ENCODE measurements around the gene ARFIP2. TPM values are rescaled to one million over a fixed set of nuclear protein-coding genes. Genes with fewer than 3 reads are reported as not detected.
A peak's percentile ranks its signal among the peaks of the same experiment; 100 is the strongest.
"Not testable (repeated sequence)": the region's sequence is repeated elsewhere in the genome, so short reads cannot be mapped to it uniquely, and the experiment has no call there.

ARFIP2 gene
- total and polyA plus RNA-seq, 2 donors (not counting 3 experiments of a cell fraction or from before 2014, with no cell fraction given): 48.4 to 62.9 TPM

GRCh38 chr11:6523253-6523652 is 42.1 kb upstream of the ARFIP2 start:
- Histone ChIP-seq H4K20me1 (replicated peaks; ENCODE audit: control insufficient read depth, extremely low read depth, insufficient read depth, low read length) (no peaks in the 10 kb centered on the region), H3K4me2 (ENCODE audit: insufficient read depth, low read length) (peak overlapping the region; percentile 39), H3K4me3 (replicated peaks in 1 of 3; ENCODE audit: insufficient read depth in 1 of 3, low read depth in 1 of 3, low read length in 3 of 3) (no peak overlapping the region), H3K27me3 (ENCODE audit: control insufficient read depth in 2 of 2, insufficient read depth in 2 of 2, low read length in 2 of 2) (no peaks in the 10 kb centered on the region), H3K9me3 (replicated peaks; ENCODE audit: control insufficient read depth, insufficient read depth, low read length) (no peaks in the 10 kb centered on the region), H3K79me2 (ENCODE audit: control insufficient read depth, insufficient read depth, low read length) (no peaks in the 10 kb centered on the region), H2AFZ (ENCODE audit: low read depth, low read length) (no peak overlapping the region), H3K27ac (ENCODE audit: insufficient read depth, low read depth, low read length) (no peak overlapping the region), H3K9me1 (replicated peaks; ENCODE audit: control insufficient read depth, extremely low read depth, insufficient read depth, low read length) (no peaks in the 10 kb centered on the region), H3K4me1 (ENCODE audit: control insufficient read depth, extremely low read depth, insufficient read depth, low read length) (peaks cover 10% of the 10 kb centered on the region), H3K9ac (replicated peaks; ENCODE audit: extremely low read depth, insufficient read depth, low read length) (no peak overlapping the region), H3K36me3 (ENCODE audit: control insufficient read depth in 2 of 2, extremely low read depth in 1 of 2, insufficient read depth in 2 of 2, low read length in 2 of 2) (no peaks in the 10 kb centered on the region)
- TF ChIP-seq POLR2AphosphoS5 (IDR thresholded peaks at IDR 0.05; ENCODE audit: insufficient read depth, low read depth, low read length) (no peak), CTCF (IDR thresholded peaks at IDR 0.05; ENCODE audit: extremely low read depth in 1 of 2, insufficient read depth in 1 of 2, low read depth in 1 of 2, low read length in 2 of 2) (no peak), MYC (IDR thresholded peaks at IDR 0.05; ENCODE audit: low read depth, low read length) (no peak), POLR2A (IDR thresholded peaks at IDR 0.05; ENCODE audit: low read depth, low read length) (no peak), FOS (IDR thresholded peaks at IDR 0.05; ENCODE audit: borderline replicate concordance, insufficient read depth, low read length) (peak; percentile 64), GATA2 (IDR thresholded peaks at IDR 0.05; ENCODE audit: insufficient read depth, insufficient read length, low read depth, low read length) (peak; percentile 55), JUN (IDR thresholded peaks at IDR 0.05; ENCODE audit: borderline replicate concordance, insufficient read depth, insufficient read length, low read depth) (peak; percentile 79), EZH2 (IDR thresholded peaks at IDR 0.05; ENCODE audit: borderline replicate concordance, low read depth, low read length, severe bottlenecking) (no peak)
- TF ChIP-seq, protein P1, sequence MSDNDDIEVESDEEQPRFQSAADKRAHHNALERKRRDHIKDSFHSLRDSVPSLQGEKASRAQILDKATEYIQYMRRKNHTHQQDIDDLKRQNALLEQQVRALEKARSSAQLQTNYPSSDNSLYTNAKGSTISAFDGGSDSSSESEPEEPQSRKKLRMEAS (IDR thresholded peaks at IDR 0.05; ENCODE audit: insufficient read depth, insufficient read length): no peak
- FAIRE-seq: peak; percentile 62
- ChIA-PET POLR2A (no interaction called here), CTCF (interaction anchor here (1.0 to 2.9 kb wide), 7 partner anchors 8 to 235 kb away, joined by 3 to 17 read pairs (median 8); no protein-coding TSS in a partner anchor)
- BruUV-seq (replicated peaks): no TSS peak
- DNase-seq (ENCODE audit: low read depth, low spot score): peak; percentile 53
- dilution Hi-C loops (cut with MboI; ENCODE audit: extremely low pct_ligation_motif_present, low sequenced_read_pairs): no loop called here
- intact Hi-C loops (cut with micrococcal nuclease): loop anchor here (2.0 kb wide), 1 partner anchor 160 kb away; the partner anchor contains the start of gene MRPL17

DNA sequence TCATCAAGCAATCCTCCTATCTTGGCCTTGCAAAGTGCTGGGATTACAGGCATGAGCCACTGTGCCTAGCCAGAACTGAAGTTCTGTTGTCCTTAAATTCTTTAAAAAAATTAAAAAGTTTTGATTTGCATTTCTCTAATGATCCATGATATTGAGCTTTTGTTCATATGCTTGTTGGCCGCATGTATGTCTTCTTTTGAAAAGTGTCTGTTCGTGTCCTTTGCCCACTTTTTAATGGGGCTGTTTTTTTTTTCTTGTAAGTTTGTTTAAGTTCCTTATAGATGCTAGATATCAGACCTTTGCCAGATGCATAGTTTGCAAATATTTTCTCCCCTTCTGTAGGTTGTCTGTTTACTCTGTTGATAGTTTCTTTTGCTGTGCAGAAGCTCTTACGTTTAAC is 40.8 kb upstream of the ARFIP2 start:
- H3K9ac ChIP-seq (replicated peaks; ENCODE audit: extremely low read depth, insufficient read depth, low read length); FAIRE-seq; H2AFZ ChIP-seq (ENCODE audit: low read depth, low read length); BruUV-seq (replicated peaks); H3K4me1 ChIP-seq (ENCODE audit: control insufficient read depth, extremely low read depth, insufficient read depth, low read length); H3K27ac ChIP-seq (ENCODE audit: insufficient read depth, low read depth, low read length); POLR2A ChIA-PET; DNase-seq (ENCODE audit: low read depth, low spot score); H3K79me2 ChIP-seq (ENCODE audit: control insufficient read depth, insufficient read depth, low read length); H3K36me3 ChIP-seq (ENCODE audit: control insufficient read depth in 2 of 2, extremely low read depth in 1 of 2, insufficient read depth in 2 of 2, low read length in 2 of 2); H4K20me1 ChIP-seq (replicated peaks; ENCODE audit: control insufficient read depth, extremely low read depth, insufficient read depth, low read length); H3K9me1 ChIP-seq (replicated peaks; ENCODE audit: control insufficient read depth, extremely low read depth, insufficient read depth, low read length); H3K4me2 ChIP-seq (ENCODE audit: insufficient read depth, low read length); H3K9me3 ChIP-seq (replicated peaks; ENCODE audit: control insufficient read depth, insufficient read depth, low read length); dilution Hi-C loops (cut with MboI; ENCODE audit: extremely low pct_ligation_motif_present, low sequenced_read_pairs); H3K4me3 ChIP-seq (replicated peaks in 1 of 3; ENCODE audit: insufficient read depth in 1 of 3, low read depth in 1 of 3, low read length in 3 of 3); H3K27me3 ChIP-seq (ENCODE audit: control insufficient read depth in 2 of 2, insufficient read depth in 2 of 2, low read length in 2 of 2): not testable (repeated sequence)
- CTCF ChIA-PET: interaction anchor here (0.9 to 2.6 kb wide), 2 partner anchors 9 to 17 kb away, joined by 3 to 17 read pairs; no protein-coding TSS in a partner anchor
- intact Hi-C loops (cut with micrococcal nuclease): loop anchor here (2.0 kb wide), 1 partner anchor 161 kb away; the partner anchor contains the start of gene MRPL17
